Measurements from ENCODE around the gene PRR18.

The PRR18 gene

DNA sequence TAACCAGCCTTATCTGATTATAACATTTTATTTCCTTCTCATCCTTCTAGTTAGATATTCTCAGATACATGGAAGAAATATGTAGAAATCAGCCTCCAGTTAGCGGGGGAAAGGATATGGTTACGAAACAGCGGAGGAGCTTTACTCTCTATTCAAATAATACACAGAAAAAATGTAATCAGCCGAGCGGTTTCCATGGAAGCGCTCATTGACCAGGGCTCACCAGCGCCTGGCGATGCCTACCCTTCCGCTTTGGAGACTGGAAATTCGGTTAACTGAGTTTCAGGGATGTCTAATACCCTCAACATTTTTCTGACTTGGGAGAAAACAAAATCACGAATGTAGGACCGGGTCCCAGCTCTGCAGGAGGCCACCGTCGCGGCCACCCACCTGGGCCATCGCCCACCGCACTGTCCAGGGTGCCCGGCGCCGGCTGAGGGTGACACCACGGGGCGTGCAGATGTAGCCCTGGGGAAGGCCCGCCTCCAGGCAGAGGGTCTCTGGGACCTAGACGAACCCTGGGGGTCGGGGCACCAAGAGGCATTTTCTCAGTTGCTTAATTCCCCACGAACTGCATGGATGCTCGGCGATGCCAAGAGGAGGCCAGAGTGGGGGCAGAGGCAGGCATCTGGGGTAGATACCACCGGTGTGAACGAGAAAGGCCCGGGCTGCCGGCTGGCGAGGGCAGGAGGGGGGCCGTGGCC lies 1.7 kb downstream of the PRR18 start:
- H3K4me3 ChIP-seq (ENCODE audit: low read depth, low read length) = no peak overlapping the region

DNA sequence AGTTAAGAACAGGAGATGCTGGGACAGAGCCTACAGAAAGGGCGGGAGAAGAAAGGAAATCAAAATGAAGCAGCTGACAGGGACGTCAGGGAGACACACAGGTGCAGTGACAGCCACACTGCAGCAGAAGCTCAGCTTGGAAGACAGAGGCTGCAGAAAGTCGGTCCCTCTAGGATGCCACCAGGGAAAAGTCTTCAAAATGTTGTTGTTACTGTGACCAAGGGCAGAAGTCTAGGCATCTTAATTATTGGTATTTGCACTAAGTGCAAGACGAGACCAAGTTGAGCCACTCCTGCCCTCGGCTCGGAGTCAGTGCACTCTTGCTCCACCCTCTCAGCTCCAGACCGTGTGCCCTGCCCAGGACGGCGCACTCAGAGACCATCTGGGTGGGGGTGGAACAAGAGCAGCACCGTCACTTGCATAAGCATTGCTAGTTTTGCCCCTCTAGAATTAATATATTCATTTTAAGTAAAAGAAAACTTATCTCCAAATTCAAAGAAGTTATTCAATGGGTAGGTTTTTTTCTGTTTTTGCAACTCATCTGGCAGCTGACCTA lies 2.6 kb downstream of the PRR18 start:
- no peak overlapping the region for H3K4me3 ChIP-seq (ENCODE audit: low read depth, low read length)

DNA sequence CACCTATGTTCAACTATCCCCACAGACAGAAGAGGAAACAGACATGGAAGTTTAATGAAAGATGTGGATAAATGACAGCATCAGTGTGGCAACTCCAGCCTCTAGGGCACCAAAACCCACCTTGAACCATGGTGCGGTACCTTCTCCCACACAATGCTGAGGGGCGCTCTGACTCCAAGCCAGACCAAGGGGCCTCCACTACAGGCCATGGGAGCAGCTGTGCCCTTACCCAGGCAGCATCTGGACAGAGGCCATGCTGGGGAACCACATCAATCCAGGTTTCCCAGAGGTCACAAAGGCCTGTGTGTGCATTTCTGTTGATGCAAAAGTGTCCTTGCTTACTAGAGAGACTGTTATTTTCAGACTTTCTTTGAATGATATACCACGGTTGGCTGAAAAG lies 4.1 kb downstream of the PRR18 start:
- no peak overlapping the region for H3K4me3 ChIP-seq (ENCODE audit: low read depth, low read length)

DNA sequence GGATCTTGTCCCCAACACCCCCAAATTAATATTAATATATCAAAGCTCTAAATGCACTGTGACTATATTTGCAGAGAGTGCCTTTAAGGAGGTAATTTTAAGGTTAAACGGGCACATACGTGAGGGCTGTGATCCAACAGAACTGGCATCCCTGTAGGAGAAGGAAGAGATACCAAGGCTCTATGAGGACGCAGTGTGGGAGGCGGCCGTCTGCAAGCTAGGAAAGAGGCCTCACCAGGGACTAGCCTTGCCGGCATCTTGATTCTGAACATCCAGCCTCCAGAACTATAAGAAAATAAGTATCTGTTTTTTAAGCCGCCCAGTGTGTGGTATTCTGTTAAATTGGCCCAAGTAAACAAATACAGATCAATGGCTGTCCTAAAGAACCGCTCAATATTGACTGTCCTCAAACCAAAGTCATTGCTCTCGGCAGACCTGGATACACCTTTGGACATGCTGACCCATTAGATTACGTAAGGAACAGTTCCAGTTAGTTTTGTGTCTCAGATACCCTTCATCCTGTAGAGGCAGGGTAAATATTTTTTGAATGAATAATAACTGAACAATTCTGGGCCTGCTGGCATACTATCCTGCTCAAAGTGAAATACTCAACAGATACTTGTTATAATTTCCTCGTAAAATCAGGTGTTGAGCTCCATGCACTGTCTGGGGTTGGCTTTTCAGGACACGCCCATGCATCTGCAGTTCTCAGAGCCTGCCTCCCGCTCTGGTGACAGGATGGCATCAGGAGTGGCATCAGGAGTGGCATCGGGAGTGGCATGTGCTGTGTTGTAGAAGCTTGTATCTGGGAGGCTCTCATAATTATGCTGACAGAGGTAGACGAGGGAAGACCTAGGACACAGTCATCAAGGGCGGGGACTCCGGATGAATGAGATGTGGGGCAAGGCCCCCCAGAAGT lies 6.3 kb downstream of the PRR18 start:
- H3K4me3 ChIP-seq (ENCODE audit: low read depth, low read length) = no peak overlapping the region

DNA sequence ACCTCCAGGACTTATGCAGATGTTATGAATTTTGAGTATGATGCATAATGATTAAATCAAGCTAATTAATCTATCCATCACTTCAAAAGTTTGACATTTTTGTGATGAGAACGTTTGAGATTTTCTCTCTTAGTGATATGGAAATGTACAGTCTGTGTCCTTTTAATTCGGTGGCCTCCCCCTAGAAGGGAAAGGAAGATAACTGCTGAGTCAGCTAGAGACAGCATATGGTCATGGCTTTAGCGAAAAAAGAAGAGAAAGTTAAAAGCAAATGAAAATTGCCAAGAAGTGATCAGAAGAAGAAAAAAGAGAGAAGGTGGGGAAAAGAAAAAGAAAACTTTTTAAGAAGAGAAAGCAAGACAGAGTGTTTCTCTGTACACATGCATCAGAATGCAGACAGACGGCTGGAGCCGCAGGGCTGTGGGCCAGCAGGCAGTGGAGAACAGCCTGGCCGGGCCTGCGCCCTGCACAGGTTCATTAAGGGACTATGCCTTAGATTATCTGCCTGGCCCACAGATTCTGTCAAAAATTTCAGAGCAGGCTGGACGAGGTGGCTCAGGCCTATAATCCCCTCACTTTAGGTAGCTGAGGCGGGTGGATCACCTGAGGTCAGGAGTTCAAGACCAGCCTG lies 7.7 kb downstream of the PRR18 start:
- no peak overlapping the region for H3K4me3 ChIP-seq (ENCODE audit: low read depth, low read length)

DNA sequence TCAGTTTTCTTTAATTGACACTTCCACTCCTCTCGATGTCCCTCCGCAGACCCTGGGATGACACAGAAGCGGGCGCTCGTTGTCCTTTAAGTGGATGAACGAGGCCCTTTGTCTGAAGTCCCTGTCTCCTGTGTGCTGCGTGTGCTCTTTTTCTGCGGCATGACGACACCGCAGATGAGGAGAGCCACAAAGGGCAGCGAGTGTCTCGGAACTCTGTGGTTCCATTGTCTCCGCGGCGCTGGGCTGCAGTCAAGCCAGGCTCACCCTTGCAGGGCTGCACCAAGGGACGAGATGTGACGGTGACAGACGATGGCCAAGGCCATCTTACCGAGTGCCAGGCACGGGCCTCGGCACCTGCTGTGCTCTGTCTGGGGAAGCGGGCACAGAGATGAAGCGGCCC lies 10.6 kb downstream of the PRR18 start:
- no peak overlapping the region for H3K4me3 ChIP-seq (ENCODE audit: low read depth, low read length)

DNA sequence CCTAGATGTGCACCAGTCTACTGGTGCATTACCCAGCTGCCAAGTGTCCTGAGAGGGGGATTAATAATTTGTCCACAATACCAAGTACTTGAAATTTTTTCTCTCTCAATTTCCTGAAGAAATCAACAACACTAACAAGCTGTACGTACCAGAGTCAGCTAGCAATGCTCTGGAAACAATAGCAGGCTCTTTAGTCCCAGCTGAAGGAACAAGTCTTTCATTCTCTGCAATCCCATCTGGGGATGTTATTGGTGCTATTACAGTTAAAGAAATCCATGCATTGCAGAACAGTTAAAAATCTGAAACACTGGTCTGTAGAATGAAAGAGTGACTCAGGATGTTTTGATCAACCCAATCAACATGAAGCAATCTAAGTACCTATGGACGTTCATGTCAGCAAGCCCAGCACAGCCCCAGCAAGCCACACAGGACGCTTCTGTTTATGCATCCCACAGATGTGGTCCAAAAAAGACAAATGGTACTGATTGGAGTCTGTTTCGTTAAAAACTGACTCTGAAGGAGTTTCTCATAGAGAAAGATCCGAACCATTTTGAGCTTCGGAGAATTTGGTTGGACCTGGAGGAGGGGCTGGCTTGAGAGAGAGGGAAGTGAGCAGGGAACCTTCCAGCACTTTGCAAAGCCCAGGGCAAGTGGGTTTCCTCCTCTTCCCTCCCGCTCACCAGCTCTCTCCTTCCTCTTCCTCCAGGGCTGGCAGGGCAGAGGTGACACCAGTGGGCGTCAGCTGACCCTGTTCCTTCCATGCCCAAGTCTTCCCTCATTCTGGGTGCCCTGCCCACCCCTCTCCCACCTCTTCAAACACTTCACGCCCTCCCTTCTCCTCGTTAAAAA lies 11.9 kb downstream of the PRR18 start:
- H3K4me3 ChIP-seq (ENCODE audit: low read depth, low read length) = no peak overlapping the region

DNA sequence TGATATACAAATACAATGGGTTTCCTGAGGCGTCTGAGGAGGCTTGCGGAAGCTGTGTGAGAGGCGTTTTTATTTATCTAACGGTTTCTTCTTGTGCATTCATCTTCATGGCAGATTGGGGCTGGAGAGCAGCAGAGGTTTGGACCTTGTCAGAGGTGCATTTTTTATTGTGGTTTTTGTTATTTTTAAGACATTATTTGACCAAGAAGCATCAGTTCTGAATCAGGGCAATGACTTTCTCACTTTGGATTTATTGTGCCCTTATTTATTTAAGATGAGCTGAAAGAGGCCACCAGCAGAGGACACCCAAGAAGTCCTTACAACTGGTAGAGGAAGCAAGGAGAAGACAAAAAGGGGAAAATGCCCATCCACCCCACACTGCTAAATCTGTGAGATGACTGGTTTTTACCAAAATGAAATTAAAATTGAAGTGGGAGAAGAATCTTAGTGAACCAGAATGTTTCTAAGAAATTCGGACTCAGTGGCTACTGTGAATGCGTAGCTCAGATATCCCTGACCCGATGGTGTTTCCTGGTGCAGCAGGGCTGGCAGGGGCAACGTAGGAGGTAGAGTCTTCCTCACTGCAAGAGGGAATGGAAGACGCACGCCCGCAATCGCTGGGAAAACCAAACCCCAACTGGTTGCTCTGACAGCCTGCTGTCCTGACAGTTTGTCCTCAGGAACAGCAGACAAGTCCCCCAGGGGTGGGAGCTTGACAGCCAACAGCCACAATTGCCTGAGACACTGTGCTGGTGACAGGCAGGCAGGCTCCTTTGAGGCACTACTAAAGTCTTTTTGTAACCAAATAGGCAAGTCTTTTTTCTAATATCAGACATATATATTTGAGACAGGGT lies 14.2 kb downstream of the PRR18 start:
- no peak overlapping the region for H3K4me3 ChIP-seq (ENCODE audit: low read depth, low read length)

DNA sequence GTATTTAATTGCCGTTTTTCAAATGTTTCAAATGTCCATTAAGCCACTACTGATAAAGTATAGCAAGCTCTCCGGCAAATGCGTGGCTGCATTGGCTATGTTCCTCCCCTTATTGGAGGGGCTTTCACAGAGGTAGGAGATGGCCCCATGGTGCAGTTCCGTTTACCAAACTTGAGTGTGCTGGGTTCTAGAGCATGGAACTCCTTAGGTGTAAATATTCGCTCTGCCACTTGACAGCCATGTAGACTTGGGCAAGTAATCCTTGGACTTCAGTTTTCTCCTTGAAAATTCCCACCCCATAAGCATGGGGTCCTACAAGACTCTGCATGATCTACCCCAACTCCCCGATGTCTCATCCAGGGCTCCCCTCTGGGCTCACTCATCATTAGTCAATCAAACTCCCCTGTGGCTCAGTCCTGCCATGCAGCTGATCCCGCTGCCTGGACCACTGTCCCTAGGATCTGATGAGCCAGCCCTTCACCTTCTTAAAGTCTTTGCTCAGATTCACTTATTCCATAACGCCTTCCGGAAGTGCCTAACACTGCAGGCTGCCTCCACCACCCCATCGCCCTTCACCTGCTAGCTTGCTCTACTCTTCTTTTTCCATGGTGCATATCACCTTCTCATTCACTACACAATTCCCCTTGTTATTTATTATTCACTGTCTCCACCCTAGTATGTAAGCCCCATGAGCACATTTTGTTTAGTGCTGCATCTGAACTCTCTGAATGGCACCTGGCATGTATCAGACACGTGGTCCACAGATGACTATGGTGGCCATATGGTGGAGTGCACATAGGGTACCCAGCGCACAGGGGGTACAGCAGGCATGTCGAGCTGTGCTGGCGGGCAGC lies 18.8 kb downstream of the PRR18 start:
- H3K4me3 ChIP-seq (ENCODE audit: low read depth, low read length) = no peak overlapping the region

DNA sequence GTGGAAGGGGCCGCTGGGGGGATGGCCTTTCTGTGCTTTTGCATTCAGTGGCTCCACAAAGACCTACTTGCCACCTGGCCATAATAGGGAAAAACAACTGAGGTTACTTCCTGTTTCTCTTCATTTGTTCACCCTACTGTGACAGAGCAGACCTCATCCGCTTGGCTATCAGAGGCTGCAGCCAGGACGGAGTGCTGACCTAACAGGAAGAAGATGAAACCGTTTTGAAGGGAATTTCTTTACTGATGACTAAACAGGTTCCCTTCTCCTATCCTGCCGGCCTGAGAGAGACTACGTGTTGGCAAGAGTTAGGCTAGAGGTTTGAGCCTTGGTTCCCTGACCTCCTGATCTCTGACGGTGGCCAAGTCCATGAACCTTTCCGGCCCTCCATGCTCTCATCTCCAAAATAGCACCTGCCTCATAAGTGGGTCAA lies 21.3 kb downstream of the PRR18 start:
- H3K4me3 ChIP-seq (ENCODE audit: low read depth, low read length) = no peak overlapping the region

DNA sequence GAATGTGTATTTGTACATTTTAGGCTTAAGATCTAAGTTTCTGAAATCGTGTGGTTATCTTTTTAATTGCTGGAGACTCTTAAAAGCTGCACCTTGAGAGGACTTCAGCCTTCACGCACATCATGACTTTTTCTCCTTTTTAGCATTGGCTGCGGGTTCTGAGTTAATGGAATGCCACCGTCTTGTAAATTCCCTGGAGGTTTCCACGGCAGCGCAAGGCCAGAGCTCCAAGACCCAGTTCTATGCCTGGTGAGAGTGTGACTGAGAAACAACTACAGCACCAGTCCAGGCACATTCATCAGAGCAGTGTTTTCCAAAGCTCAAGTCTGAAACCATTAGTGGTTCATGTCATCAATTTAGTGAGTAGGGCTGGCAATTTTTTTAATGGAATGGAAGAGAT lies 23.0 kb downstream of the PRR18 start:
- no peak overlapping the region for H3K4me3 ChIP-seq (ENCODE audit: low read depth, low read length)

DNA sequence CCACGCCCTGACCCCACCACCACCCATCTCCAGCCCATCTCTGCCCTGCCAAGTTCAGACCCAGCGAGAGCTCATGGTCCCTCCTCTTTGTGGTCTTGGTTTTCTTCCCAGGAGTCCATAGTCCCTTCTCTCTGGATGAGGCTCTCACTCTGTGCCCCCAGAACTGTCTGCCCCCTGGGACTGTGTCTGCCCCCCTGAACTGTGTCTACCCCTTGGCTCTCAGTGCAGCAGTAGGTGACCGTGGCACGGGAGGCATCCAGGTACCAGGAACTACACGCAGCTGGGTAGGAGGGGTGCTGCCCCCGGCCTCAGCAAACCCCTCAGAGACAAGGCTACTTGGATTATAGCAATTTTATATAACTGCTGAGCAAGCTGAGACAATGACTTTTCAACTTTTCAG lies 23.6 kb downstream of the PRR18 start:
- H3K4me3 ChIP-seq (ENCODE audit: low read depth, low read length) = no peak overlapping the region

DNA sequence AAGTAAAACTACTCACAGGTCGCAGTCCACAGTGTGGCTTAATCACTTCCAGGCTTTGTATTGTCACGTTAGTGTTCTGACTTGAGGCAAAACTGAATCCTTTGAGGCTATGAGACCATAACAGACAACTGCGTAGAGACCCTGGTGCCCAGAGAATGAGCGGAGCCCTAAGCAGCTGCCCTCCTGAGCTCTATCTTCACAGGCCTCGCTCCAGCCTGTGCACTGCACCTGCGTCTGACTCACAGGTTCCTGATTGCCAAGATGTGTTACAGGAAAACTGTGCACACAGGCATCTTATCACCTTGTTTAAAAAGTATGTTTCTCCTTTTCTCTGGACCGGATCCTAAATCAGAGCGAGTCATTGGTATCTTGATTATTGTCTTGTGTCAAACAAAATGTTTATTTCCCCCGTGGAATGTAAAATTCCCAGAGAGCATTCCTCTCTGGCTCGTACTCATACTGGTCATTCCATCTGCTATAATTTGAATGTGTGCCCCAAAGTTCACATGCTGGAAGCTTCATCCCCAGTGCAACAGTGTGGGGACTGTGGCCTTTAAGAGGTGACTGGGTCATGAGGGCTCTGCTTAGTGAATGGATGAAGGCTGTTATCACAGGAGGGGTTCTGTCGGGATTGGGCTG lies 25.7 kb downstream of the PRR18 start:
- H3K4me3 ChIP-seq (ENCODE audit: low read depth, low read length) = no peak overlapping the region

DNA sequence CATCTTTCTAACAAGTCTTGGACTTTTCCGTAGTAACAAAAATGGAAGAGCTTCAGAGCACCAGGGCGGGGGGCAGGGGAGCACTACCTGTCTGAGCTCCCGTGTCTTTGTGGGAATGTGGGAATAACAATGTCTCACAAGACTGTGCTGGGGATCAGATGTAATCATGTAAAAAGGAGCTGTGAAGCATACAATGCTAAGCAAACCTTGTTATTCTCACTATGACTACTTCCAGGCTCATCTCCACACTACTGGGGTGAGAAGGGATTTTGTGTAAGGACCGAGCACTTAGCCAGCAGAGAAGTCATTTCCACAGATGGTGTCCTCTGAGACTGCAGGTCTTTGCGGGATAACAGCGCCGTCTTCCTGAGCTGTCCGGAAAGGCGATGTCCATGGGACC lies 27.1 kb downstream of the PRR18 start:
- no peak overlapping the region for H3K4me3 ChIP-seq (ENCODE audit: low read depth, low read length)

DNA sequence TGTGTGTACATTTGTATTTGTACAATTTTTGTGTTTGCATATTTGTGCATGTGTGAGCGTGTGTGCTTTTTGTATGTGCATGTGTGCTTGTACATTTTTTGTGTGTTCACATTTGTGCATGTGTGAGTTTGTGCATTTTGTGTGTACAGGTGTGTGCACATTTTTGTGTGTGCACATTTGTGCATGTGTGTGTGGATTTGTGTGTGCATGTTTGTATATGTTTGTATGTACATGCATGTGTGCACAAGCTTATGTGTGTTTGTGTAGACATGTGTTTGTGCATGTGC lies 28.9 kb downstream of the PRR18 start:
- H3K4me3 ChIP-seq (ENCODE audit: low read depth, low read length) = no peak overlapping the region

DNA sequence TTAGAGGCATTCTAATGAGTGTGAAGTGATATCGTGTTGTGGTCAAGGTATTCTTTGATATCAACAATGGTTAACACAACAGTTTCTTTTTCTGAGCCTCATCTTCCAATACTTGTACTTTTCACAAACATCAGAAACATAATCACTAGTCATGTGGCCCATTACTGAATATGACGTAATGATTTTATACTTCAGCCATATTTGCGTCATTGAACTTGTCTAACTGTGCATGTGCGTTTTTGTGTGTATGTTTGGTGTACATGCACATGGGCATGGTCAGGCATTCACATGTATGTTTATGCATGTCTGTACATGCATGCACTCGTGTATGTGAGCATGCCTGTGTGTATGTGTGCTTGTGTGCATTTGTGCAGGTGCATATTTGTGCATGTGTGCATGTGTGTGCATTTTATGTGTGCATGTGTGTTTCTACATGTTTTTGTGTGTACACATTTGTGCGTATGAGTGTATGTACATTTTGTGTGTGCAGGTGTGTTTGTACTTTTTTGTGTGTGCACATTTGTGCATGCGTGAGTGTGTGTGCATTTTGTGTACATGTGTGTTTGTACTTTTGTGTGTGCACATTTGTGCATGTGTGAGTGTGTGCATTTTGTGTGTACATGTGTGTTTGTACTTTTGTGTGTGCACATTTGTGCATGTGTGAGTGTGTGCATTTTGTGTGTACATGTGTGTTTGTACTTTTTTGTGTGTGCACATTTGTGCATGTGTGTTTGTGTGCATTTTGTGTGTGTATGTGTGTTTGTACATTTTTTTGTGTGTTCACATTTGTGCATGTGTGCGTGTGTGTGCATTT lies 29.4 kb downstream of the PRR18 start:
- H3K4me3 ChIP-seq (ENCODE audit: low read depth, low read length) = no peak overlapping the region

DNA sequence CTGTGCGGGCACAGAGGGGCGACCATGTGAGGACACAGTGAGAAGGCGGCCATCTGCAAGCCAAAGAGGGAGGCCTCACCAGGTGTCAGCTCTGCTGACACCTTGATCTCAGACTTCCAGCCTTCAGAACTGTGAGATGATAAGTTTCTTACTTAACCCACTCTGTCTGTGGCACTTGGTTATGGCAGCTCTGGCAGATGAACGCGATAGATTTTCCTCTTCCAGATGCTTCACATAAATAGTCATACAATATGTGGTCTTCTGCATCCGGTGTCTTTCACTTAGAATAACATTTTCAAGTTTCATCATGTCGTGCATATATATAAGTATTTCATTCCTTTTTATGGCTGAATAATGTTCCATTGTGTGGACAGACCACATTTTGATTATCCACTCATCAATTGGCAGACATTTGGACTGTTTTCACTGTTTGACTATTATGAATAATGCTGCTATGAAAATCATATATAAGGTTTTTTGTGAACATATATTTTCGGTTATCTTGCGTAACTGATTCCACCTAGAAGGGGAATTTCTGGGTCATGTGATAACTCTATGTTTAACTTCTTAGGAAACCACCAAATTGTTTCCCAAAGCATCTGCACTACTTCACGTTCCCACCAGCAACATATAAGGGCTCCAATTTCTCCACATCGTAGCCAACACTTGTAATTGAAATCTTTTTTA lies 30.2 kb downstream of the PRR18 start:
- no peak overlapping the region for H3K4me3 ChIP-seq (ENCODE audit: low read depth, low read length)
